ENCODE results near the gene JARID2.
A peak's percentile ranks its signal among the peaks of the same experiment; 100 is the strongest.
"Not testable (repeated sequence)": the region's sequence is repeated elsewhere in the genome, so short reads cannot be mapped to it uniquely, and the experiment has no call there.

JARID2 gene

GRCh38 chr6:15265787-15266186 is 19.9 kb downstream of the JARID2 start:
- no peak for DNase-seq (ENCODE audit: low spot score)

- no peak for DNase-seq (ENCODE audit: low spot score)
These were observed 20.6 kb downstream of the JARID2 start for GRCh38 chr6:15266423-15266996.

- no peak for DNase-seq (ENCODE audit: low spot score)
These were observed 21.4 kb downstream of the JARID2 start for GRCh38 chr6:15267221-15267620.

GRCh38 chr6:15268137-15268908 is 22.5 kb downstream of the JARID2 start:
- DNase-seq (ENCODE audit: low spot score), result no peak

GRCh38 chr6:15269011-15269410 is 23.1 kb downstream of the JARID2 start:
- DNase-seq (ENCODE audit: low spot score), result no peak

- DNase-seq (ENCODE audit: low spot score), result no peak
These were observed 23.8 kb downstream of the JARID2 start for GRCh38 chr6:15269619-15270018.

GRCh38 chr6:15270402-15270801 is 24.5 kb downstream of the JARID2 start:
- DNase-seq (ENCODE audit: low spot score), result no peak

- no peak for DNase-seq (ENCODE audit: low spot score)
These were observed 26.7 kb downstream of the JARID2 start for GRCh38 chr6:15272562-15272961.

GRCh38 chr6:15274692-15275387 is 29.0 kb downstream of the JARID2 start:
- no peak for DNase-seq (ENCODE audit: low spot score)

- no peak for DNase-seq (ENCODE audit: low spot score)
These were observed 30.4 kb downstream of the JARID2 start for GRCh38 chr6:15276036-15276985.

GRCh38 chr6:15279047-15279661 is 33.3 kb downstream of the JARID2 start:
- DNase-seq (ENCODE audit: low spot score), result no peak

- no peak for DNase-seq (ENCODE audit: low spot score)
These were observed 34.2 kb downstream of the JARID2 start for GRCh38 chr6:15280028-15280427.

- no peak for DNase-seq (ENCODE audit: low spot score)
These were observed 35.1 kb downstream of the JARID2 start for GRCh38 chr6:15280961-15281360.

GRCh38 chr6:15282334-15282733 is 36.5 kb downstream of the JARID2 start:
- no peak for DNase-seq (ENCODE audit: low spot score)

GRCh38 chr6:15283986-15284361 is 38.1 kb downstream of the JARID2 start:
- no peak for DNase-seq (ENCODE audit: low spot score)

GRCh38 chr6:15284743-15285142 is 38.9 kb downstream of the JARID2 start:
- DNase-seq (ENCODE audit: low spot score), result peak; percentile 8

GRCh38 chr6:15285682-15286294 is 39.9 kb downstream of the JARID2 start:
- no peak for DNase-seq (ENCODE audit: low spot score)

GRCh38 chr6:15287670-15288375 is 42.0 kb downstream of the JARID2 start:
- DNase-seq (ENCODE audit: low spot score), result no peak

- no peak for DNase-seq (ENCODE audit: low spot score)
These were observed 43.0 kb downstream of the JARID2 start for GRCh38 chr6:15288856-15289255.

GRCh38 chr6:15289456-15289855 is 43.6 kb downstream of the JARID2 start:
- not testable (repeated sequence) for DNase-seq (ENCODE audit: low spot score)
